Measurements from ENCODE around the gene NR2E1.

NR2E1 gene

GRCh38 chr6:108211671-108212070 lies 45.8 kb downstream of the NR2E1 start:
- no peak for DNase-seq

GRCh38 chr6:108222064-108222463 lies 56.2 kb downstream of the NR2E1 start:
- no peak for DNase-seq

GRCh38 chr6:108222504-108222903 lies 56.7 kb downstream of the NR2E1 start:
- DNase-seq: no peak

- DNase-seq: no peak
These were observed 61.5 kb downstream of the NR2E1 start for GRCh38 chr6:108227290-108227689.

- DNase-seq: no peak
These were observed 62.6 kb downstream of the NR2E1 start for GRCh38 chr6:108228416-108228815.

GRCh38 chr6:108235127-108235526 lies 69.3 kb downstream of the NR2E1 start:
- DNase-seq: no peak

GRCh38 chr6:108236791-108237190 lies 71.0 kb downstream of the NR2E1 start:
- DNase-seq: no peak

- no peak for DNase-seq
These were observed 72.5 kb downstream of the NR2E1 start for GRCh38 chr6:108238322-108238721.

Data from T-helper 2 cell (primary cell).